ENCODE data around the gene MIS18BP1.
A peak's percentile ranks its signal among the peaks of the same experiment; 100 is the strongest.
"Not testable (repeated sequence)": the region's sequence is repeated elsewhere in the genome, so short reads cannot be mapped to it uniquely, and the experiment has no call there.

The MIS18BP1 gene

DNA sequence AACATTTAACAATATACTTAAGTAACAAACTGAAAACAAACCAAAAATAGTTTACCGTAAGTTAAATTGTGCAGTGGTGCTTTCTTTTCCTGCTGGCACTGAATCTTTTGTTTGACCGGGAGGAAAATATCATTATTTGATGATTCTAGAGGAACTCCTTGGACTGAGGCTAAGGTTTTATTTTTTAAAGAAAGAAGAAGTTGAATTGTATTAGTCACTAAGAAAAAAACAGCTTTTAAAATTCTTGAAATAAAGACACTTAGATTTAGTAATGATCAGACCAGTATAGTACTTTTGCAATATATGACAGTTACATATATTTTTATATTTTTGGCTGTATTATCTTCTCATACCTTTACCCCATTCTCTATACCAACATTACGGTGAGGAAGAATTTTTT is 10.3 kb downstream of the MIS18BP1 start:
- no peak for DNase-seq

DNA sequence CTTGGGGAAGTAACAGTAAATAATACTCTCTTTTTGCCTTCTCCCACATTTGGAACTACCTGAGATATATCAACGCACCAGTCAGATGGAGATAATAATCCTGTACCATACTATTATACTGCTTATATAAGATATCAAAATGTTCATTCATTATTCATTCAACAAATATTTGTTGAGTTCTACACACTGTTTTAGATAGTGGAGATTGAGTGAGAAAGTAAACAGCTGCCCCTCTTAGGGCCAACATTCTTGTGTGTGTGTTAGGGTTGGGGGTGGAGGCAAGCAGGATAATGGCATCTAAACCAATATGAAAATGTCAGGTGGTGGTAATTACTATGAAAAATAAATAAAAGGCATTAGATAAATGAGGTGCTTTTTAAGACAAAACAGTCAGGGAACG is 14.0 kb downstream of the MIS18BP1 start:
- DNase-seq, result no peak

DNA sequence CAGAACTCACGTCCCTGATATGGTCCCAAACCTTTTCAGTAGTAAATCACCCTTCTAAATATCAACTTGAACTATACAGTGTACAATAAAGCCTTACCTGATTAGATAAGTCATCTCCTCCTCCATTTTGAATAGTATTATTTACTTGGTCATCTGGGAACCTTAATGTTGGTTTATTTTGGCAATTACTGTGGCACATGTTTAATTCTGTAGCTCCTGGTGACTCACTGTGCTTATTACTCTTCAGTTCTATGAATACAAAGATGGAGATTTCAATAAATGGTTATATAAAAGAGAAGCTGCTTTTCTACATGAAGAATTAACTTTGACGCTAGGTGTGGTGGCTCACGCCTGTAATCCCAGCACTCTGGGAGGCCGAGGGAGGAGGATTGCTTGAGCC is 25.4 kb downstream of the MIS18BP1 start:
- no peak for DNase-seq

DNA sequence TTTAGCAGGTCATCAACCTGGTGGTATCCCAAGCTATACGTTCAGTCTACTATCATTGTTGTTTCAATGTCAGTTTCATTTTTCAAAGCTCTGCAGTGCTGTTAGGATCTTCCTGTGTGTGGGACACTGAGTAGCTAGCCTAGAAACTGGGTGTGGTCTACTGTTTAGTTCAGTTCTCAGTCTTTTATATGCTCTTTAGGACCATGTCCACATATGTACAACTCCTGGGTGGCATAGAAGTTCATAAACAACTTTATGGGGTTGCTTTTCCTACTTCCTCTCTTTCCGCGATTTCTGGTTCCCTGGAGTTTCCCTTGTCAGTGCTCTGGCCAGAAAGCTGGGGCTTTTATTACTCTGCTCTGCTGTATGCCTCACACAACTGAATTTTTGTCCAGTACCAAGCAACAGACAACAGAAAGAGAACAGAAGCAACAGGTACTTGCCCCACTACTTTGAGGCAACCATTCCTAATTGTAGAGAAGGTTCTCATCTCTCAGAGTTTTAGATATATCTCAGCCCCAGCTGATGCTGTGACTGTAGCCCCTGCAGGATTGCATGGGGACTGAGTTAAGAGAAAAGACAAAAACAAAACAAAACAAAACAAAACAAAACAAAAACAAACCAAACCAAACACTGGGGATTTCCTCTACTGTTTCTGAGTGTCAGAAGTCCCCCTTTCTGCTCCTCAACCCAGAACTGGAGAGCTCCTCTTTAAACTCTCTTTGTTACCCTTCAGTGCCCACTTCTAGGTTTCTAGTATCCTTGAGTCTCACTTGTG is 30.3 kb downstream of the MIS18BP1 start:
- no peak for DNase-seq

DNA sequence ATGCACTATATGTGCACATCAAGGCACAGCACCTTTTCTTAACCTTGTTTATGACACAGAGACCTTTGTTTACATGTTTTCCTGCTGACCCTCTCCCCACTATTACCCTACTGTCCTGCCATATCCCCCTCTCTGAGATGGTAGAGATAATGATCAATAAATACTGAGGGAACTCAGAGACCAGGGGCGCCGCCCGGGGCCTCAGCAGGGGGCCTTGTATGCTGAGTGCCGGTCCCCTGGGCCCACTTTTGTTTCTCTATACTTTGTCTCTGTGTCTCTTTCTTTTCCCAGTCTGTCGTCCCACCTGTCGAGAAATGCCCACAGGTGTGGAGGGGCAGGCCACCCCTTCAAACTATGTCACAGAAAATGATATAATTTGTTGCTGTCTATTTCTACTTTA is 38.7 kb downstream of the MIS18BP1 start:
- DNase-seq, result not testable (repeated sequence)

DNA sequence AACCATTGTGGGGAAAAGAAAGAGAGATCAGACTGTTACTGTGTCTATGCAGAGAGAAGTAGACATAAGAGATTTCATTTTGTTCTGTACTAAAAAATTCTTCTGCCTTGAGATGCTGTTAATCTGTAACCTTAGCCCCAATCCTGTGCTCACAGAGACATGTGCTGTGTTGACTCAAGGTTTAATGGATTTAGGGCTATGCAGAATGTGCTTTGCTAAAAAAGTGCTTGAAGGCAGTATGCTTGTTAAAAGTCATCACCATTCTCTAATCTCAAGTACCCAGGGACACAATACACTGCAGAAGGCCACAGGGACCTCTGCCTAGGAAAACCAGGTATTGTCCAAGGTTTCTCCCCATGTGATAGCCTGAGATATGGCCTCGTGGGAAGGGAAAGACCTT is 39.3 kb downstream of the MIS18BP1 start:
- not testable (repeated sequence) for DNase-seq

DNA sequence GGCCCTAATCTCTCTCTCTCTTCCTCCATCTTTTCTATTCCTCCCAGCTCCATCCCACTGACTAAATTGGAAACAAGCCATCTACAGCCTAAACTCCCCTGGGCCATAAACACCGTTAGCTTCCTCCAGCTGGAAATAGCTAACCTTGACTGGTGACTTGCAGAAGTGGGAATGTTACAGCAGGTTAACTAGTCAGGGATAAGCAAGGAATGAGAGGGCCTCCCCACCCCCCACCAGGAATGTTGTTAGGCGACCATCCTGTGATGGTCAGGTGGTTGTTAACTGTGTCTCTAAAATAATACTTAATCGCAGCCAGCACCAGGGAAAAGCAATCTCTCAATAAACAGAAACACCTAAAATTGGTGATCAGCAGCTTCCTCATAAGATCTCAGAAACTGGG is 40.8 kb downstream of the MIS18BP1 start:
- no peak for DNase-seq

DNA sequence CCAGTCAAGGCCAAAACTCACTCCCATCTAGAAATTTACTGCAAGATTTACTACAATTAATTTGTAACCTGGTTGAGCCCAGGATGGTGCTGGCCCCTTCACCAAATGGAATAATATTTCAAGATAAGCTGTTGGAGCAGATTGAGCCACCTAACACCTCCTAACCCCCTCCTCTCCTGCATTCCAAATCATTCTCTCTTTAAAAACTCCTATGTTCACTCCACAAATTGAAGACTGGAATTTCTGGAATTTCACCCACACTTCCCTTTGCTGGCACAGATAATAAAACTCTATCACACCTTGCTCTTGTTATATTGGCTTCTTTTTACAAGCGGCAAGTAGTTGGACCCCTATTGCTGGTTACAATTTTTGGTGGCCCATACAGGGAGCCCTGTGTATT is 41.7 kb downstream of the MIS18BP1 start:
- no peak for DNase-seq

DNA sequence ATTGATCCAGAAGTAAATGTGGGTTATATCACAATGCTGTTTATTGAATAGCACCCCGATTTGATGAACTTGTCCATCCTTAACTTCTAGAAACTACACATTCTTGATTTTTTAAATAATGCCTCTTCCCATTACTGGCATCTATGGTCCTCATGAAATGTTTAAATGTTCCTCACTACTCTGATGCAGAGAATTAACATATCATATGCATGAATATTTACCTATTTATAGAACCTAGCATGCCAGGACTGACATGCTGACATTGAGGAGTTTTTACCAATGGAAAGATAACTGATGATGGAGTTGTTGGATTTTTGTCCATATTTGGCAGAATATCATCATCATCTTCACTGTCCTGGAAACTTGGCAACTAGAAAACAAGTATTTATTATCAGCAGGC is 42.8 kb downstream of the MIS18BP1 start:
- DNase-seq, result no peak

DNA sequence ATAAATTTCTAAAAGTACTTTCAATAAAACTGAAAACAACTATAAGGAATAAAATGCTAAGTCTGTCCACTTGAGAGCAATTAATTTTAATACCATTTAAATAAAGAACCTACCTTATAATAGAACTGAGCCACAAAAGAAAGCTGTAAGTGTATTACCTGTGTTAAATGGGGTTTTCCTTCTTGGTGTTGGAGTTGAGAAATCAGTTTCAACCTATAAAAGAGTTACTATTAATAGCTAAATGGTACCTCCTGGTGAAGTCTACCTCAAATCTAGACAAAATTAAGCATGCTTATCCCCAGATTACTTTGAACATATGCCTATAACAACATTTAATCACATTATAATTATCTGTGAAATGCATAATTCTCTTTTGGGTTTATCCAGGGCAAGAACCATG is 48.8 kb downstream of the MIS18BP1 start:
- DNase-seq, result no peak

DNA sequence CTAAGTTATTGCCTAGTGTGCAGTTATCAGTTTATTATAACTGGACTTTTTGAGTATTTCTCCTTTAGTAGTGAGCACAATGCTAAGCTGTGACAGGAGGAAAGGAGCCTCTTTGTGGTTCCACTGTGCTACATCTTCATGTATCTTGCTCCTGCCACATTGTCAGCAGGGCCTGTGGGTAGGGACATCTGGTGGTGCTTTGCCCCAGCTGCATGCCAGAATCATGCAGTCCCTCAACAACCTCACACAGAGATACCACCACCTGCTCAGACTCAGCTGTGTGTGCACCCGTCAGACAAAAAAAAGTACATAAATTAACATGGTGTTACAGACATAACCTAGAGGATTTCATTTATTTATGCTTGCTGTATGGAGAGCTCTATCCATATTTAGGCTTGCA is 51.1 kb downstream of the MIS18BP1 start:
- DNase-seq, result peak; percentile 8

DNA sequence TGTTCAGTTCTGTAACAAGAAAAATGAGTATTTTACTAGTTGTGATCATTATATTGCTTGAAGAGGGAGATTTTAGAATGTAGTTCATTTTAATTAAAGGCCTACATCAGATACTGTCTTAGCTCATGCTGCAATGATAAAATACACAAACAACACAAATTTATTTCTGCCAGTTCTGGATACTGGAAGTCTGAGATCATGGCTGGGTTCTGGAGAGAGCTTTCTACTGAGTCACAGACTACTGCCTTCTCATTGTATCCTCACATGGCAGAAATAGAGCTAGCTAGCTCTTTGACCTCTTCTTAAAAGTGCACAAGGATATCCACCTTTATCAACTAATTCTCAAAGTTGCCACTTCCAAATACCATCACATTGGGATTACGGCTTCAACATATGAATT is 53.8 kb downstream of the MIS18BP1 start:
- DNase-seq, result no peak

DNA sequence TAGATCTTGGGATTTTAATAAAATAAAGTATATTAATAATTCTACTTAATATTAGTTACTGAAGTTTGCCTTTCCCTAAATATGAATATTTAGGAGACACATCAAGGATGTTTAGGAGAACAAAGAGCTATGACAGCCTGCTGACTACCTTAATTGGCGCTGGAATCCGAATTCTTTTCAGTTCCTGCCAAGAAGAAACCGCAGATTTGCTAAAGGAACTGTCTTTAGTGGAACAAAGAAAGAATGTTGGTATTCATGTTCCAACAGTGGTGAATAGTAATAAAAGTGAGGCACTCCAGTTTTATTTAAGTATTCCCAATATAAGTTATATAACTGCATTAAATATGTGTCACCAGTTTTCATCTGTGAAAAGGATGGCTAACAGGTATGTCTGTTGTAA is 54.5 kb downstream of the MIS18BP1 start:
- no peak for DNase-seq

DNA sequence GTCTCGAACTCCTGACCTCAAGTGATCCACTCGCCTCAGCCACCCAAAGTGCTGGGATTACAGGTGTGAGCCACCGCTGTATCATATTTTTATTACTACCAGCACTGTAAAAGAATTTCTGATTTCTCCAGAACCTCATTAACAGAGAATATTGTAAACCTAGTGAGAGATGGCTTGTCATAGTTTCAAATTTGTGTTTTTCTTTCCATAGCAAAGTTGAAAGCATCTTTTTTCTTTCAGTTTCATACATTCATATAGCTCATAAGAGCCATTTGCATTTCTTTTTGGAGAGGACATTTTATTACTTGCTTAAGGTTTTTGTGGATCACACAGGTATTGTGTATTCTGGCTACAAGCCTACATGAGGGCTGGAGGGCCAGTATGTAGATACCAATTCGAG is 58.0 kb downstream of the MIS18BP1 start:
- no peak for DNase-seq

DNA sequence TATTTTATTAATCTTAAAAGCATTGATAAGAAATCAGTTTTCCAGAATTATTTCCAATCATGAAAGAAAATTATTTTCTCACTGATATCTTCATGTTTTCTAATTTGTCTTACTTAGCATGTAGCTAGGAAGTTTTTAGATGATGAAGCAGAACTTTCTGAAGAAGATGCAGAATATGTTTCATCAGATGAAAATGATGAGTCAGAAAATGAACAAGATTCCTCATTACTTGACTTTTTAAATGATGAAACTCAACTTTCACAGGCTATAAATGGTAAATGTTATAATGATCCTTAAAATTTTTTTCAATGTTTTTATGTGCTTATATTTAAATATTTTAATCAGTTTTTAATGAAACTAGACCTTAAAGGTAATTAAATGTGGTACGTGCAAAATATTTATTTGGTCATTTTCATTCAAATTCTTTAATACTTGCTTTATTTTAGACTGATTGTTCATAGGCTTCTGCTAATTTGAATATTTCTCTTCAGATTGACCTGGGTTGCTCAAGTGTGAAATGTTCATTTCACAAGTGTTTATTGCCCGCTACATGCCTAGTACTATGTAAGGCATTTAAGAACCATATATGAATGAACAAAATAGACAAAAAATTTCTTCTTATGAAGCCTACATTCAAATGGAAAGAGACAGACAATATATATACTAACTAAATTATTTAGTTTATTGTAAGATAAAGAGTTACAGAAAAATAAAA is 67.7 kb downstream of the MIS18BP1 start:
- no peak for DNase-seq

DNA sequence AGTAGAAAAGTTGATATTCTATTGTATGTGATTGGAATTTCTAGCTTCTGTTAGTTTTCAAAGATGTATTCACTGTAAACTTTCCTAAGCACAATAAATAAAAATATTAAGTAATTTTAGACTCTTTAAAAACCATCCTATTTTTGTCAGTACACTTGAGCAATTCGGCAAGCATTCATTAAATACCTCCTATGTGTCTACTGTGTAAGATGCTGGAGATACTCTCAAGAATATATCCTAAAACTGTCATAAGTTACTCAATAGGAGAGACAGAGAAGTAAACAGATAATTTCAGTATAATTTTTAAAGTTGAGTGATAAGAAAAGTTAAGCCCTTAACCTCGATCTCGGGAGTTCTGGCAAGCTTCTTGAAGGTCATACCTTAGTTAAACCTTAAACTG is 71.2 kb downstream of the MIS18BP1 start:
- DNase-seq, result no peak

DNA sequence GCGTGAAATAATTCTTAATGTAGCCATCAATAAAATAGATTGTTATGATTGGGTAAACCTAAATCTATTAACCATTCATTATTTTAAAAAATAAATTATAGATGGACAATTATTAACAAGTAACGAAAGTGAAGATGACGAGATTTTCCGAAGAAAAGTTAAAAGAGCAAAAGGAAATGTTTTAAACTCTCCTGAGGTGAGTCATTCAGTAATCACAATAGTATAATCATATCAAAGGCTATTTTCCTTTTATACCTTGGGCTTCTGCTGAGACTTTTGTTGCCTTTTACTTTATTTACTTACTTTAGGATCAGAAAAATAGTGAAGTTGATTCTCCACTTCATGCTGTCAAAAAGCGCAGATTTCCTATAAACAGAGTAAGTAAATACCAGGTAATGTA is 71.7 kb downstream of the MIS18BP1 start:
- no peak for DNase-seq

DNA sequence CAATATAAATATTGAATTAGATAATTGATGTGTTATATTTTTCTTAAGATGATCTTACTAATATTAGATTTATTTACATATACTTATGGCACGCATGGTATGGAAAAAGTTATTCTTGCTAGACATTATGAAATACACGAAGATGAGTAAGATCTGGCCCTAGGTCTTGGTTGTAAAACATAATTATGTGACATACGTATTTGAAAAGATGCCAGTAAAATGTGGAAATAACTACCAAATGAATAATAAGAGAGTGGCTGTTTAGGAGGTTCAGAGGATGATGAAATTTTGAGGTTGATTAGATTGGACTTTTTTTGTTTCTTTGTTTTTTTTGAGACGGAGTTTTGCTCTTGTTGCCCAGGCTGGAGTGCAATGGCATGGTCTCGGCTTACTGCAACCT is 75.9 kb downstream of the MIS18BP1 start:
- no peak for DNase-seq

DNA sequence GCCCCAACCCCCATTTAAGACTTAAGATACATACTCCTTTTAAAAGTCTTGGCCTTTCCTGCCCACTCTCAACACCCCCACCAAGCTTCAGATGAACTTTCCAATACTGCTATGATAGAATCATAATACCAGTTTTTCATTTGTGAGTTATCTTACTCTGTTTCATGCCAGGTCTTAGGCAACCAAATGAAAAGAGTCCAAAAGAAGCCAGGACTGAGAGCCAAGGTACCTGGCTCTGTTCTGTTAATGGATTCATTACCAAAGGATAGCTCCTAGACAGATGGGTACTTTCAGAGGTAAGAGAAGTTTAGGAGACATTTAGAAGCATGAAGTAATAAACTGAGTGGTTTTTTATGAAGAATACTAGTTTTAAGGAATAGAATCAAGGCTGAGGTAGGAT is 83.1 kb downstream of the MIS18BP1 start:
- DNase-seq, result no peak

DNA sequence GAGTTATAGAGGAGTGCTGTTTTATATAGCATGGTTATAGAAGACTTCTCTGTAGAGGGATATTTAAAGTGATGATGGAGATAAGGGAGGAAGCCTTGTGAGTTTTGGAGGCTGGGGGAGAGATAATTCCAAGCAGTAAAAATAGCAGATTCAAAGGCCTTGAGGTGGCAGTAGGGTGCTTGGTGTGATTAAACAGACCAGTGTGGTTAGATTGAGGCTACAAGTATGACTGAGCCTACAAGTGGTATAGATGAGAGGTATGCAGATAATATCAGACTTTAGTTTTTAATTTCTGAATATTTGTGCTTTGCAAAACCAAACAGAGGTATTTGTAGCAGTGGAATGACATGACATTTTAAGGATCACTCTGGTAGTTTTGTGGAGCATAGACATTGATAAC is 96.9 kb downstream of the MIS18BP1 start:
- no peak for DNase-seq
